Epithelial cell of prostate (primary cell): Measurements from ENCODE around the gene SMARCD2.
"Not testable (repeated sequence)": the region's sequence is repeated elsewhere in the genome, so short reads cannot be mapped to it uniquely, and the experiment has no call there.

ENCODE experiments used
- DNase-seq: peaks from one replicate; pipeline ENCODE4 v3.0.0-alpha.2; 2011; ENCODE audit warnings: low read depth, low spot score
- H3K27ac ChIP-seq: fragments of 450-650 bp; 2 replicates; pipeline ENCODE4 v1.5.1; 2017; ENCODE audit warnings: mild to moderate bottlenecking

SMARCD2 gene

DNA sequence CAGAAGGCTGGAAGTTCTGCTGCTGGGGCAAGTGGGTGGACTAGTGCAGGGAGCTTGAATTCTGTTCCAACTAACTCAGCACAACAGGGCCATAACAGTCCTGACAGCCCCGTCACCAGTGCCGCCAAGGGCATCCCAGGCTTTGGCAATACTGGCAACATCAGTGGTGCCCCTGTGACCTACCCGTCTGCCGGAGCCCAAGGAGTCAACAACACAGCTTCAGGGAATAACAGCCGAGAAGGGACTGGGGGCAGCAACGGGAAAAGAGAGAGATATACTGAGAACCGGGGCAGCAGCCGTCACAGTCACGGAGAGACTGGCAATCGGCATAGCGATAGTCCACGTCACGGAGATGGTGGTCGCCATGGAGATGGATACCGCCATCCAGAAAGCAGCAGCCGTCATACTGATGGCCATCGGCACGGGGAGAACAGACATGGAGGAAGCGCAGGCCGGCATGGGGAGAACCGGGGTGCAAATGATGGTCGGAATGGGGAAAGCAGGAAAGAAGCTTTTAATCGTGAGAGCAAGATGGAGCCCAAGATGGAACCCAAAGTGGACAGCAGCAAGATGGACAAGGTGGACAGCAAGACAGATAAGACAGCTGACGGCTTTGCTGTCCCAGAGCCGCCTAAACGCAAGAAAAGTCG, 24.6 kb downstream of the SMARCD2 start:
- no peak overlapping the region for H3K27ac ChIP-seq
- no peak for DNase-seq

DNA sequence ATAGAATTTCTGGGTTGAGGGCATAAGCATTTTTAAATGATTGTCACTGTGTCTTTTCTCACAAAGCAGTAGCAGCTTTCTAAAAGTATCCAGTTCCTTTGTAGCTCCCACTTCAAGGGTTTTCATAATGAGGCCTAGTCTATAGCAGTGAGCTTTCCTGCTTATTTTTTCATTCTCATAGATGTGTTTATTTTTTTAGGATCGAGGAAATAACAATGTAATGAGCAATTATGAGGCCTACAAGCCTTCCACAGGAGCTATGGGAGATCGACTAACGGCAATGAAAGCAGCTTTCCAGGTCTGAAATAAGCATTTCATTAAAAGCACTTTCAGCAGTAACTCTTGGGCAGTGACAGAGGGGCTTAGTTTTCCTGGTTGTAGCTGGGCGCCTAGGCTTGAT, 25.8 kb downstream of the SMARCD2 start:
- no peak for DNase-seq
- no peak overlapping the region for H3K27ac ChIP-seq

- no peak overlapping the region for H3K27ac ChIP-seq
- no peak for DNase-seq
Observed at GRCh38 chr17:63816123-63816522, 26.4 kb downstream of the SMARCD2 start.

- H3K27ac ChIP-seq: no peak overlapping the region
Observed at GRCh38 chr17:63809970-63810369, 32.5 kb downstream of the SMARCD2 start.

DNA sequence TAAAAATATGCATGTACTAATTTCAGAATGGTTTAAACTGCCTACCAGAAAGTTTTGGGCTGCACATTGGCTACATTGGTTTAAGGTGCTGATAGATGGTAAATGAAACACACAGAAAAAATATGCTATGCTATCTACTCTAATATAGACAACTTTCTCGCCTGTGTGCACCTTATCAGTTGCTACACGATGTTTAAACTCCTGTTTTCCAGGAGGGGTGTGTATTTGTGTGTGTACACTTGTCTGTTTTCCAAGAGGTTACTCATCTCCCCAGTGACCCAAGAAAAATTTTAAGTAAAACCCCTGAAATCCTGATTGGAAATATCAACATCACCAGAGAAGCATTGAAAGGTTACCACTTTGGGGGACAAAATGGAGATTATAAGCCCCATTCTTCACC, 36.9 kb downstream of the SMARCD2 start:
- H3K27ac ChIP-seq: no peak overlapping the region
- no peak for DNase-seq

More at GRCh38 chr17:63809970-63810369, 32.5 kb downstream of the SMARCD2 start:
- no peak for DNase-seq

- DNase-seq: no peak
- H3K27ac ChIP-seq: no peak overlapping the region
Observed at GRCh38 chr17:63804328-63804727, 38.2 kb downstream of the SMARCD2 start.

DNA sequence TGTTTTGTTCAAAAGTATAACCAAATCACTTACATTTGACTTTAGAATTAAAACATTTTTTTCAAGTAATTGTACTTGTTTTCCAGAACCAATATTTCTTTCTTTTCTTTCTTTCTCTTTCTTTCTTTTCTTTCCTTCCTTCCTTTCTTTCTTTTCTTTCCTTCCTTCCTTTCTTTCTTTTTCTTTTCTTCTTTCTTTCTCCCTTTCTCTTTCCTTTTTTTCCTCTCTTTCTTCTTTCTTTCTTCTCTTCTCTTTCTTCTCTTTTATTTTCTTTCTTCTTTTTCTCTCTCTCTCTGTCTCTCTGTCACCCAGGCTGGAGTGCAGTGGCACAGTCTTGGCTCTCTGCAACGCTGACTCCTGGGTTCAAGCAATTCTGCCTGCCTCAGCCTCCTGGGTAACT, 41.7 kb downstream of the SMARCD2 start:
- H3K27ac ChIP-seq: no peak overlapping the region
- no peak for DNase-seq

GRCh38 chr17:63798572-63799106, 43.8 kb downstream of the SMARCD2 start:
- no peak overlapping the region for H3K27ac ChIP-seq
- no peak for DNase-seq

DNA sequence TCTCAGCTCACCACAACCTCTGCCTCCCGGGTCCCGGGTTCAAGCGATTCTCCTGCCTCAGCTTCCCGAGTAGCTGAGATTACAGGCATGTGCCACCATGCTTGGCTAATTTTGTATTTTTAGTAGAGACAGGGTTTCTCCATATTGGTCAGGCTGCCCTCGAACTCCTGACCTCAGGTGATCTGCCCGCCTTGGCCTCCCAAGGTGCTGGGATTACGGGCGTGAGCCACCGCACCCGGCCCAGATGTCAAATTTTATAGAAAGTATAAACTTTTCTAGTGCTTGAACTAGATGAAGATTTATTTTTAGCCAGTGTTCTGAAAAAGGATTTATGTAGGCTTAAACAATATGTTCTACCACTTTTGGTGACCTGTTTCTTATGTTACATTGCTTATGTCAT, 46.1 kb downstream of the SMARCD2 start:
- not testable (repeated sequence) for DNase-seq

DNA sequence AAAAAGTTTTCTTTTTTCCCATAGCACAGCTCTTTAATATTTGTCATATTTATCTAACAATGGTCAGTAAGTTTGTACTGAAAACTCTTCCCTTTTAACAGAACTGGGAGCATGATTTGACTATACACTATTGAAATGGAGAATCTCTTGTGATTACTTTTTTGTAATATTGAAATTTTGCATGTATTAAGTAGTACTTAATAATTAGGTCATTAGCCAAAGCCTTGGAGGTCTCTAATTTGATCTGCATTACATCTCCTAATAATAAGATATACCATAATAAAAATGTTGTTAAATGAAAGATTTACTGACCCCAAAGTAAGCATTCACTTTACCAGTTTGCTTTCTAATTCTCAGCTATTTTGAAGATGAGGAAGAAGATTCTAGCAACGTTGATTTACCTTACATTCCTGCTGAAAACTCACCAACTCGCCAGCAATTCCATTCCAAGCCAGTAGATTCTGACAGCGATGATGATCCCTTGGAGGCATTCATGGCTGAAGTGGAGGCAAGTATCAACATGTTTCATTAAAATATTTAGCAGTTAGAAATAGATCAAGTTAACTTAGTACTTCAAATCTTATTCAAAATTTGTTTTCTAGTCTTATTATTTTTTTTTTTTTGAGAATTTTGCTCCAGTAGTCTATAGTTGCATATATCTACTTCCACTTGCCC, 50.3 kb downstream of the SMARCD2 start:
- H3K27ac ChIP-seq: peak overlapping the region; percentile 48
- DNase-seq: no peak

More for the DNA sequence above, 46.1 kb downstream of the SMARCD2 start:
- H3K27ac ChIP-seq: not testable (repeated sequence)

DNA sequence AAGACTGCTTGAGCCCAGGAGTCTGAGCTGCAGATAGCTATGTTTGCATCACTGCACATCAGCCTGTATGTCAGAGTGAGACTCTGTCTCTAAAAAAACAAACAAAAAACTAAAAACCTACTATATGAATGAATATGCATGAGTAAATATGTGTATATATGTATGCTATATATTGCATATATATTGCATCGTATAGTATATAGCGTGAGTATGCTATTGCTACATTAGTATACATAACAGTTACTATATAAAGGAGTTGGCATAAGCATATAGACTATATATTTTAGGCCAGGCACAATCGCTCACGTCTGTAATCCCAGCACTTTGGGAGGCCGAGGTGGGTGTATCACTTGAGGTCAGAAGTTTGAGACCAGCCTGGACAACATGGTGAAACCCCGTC, 52.4 kb downstream of the SMARCD2 start:
- peak overlapping the region; percentile 48 for H3K27ac ChIP-seq
- DNase-seq: no peak

- peak overlapping the region; percentile 94 for H3K27ac ChIP-seq
- DNase-seq: peak; percentile 92
Observed at GRCh38 chr17:63786971-63787711, 55.3 kb downstream of the SMARCD2 start.

DNA sequence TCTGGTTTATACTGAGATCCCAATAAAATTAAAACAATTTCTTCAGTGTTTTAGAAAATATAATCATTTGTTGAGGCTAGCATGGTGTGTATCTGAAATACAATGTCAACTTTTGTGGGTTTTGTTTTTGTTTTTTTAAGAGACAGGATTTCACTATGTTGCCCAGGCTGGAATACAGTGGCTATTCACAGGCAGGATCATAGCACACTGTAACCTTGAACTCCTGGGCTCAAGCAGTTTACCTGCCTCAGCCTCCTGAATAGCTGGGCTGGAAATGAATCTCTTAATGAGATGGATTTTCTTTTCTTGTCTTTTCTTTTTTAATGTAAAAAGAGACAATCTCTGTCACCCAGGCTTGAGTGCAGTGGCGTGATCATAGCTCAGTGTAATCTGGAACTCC, 56.4 kb downstream of the SMARCD2 start:
- peak overlapping the region; percentile 94 for H3K27ac ChIP-seq

DNA sequence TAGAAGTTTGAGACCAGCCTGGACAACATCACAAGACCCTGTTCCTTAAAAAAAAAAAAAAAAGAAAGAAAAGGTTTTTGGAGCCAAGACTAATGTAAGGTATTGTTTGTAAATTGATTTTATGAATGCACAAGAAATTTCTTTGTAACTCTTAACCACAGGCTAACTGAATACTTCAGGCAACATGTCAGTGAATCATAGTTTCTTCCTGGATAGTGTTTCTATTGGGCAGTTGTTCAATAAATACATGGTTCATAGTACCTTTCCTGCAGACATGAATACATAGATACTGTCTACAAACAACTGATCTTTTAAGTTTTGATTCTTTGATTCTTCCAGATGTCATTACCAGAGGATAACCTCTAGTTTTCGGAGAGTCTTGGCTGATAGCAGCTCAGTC, 56.9 kb downstream of the SMARCD2 start:
- H3K27ac ChIP-seq: peak overlapping the region; percentile 94
- DNase-seq: peak; percentile 64

More for the DNA sequence above, 56.4 kb downstream of the SMARCD2 start:
- no peak for DNase-seq

GRCh38 chr17:63783522-63783921, 59.0 kb downstream of the SMARCD2 start:
- H3K27ac ChIP-seq: peak overlapping the region; percentile 94
- no peak for DNase-seq
